ENCODE results near the gene VWC2. TPM values are rescaled to one million over a fixed set of nuclear protein-coding genes. Genes with fewer than 3 reads are reported as not detected.

Gene VWC2
- total RNA-seq, 1 experiment from 2014 or later: not detected

DNA sequence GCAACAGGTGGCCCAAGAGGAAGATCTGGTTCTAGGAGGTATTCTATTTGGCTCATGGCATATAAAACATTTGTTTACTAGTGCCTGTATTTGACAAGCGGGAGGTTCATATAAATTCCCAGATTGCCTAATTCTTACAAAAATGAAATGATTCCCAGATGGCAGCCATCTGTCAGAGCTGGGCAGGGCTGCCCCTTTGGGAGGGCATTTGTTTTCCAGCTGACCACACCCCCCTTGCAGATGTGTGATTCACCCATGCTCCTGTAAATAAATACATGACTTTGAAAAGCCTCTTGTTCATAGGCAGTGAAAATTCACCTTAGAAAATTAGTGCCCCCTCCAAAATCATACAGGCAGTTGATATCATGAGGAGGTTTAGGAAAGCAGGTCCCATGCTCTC lies 8.6 kb downstream of the VWC2 start:
- no peak for DNase-seq (ENCODE audit: low read depth)

GRCh38 chr7:49783446-49783845 lies 10.0 kb downstream of the VWC2 start:
- DNase-seq (ENCODE audit: low read depth): no peak

GRCh38 chr7:49787980-49788379 lies 14.5 kb downstream of the VWC2 start:
- no peak for DNase-seq (ENCODE audit: low read depth)

- DNase-seq (ENCODE audit: low read depth): no peak
These were observed 15.1 kb downstream of the VWC2 start for GRCh38 chr7:49788455-49789059.

DNA sequence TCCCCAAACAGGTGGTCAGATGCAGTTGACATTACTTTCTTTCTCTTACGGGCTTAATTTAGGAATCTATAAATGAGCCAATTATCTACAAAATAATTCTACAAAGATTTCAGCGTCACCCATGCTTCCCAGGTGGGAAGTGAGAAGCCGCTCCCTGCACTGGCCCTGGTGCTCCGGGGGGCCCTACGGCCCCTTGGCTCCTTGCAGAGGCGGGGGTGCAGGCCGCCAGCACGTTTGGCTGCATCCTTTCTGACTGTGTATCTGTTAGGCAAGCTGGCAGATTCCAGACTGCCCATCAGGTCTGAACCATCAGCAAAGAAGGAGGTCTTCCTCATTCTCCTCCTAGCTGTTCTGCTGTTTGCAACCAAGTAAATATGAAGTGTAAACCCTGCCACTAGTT lies 16.3 kb downstream of the VWC2 start:
- DNase-seq (ENCODE audit: low read depth): no peak

DNA sequence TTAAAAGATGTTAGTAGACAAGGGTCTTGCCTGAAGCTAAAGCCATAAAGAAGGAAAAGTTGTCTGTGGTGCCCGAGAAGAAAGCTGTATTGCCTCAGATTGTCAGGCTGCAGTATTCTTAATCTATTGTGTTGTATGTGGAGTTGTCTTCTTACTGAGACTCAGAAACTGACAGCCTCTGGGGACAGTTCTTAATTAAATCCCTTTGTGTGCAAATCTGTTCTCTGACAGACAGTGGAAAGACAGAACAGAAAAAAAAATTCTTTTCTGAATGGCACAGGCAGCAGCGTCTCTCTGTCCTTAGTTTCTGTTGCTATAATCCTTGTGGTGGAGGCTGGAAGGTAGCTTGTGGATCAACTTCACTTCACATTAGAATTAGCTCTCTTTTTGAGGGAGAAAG lies 16.8 kb downstream of the VWC2 start:
- no peak for DNase-seq (ENCODE audit: low read depth)

DNA sequence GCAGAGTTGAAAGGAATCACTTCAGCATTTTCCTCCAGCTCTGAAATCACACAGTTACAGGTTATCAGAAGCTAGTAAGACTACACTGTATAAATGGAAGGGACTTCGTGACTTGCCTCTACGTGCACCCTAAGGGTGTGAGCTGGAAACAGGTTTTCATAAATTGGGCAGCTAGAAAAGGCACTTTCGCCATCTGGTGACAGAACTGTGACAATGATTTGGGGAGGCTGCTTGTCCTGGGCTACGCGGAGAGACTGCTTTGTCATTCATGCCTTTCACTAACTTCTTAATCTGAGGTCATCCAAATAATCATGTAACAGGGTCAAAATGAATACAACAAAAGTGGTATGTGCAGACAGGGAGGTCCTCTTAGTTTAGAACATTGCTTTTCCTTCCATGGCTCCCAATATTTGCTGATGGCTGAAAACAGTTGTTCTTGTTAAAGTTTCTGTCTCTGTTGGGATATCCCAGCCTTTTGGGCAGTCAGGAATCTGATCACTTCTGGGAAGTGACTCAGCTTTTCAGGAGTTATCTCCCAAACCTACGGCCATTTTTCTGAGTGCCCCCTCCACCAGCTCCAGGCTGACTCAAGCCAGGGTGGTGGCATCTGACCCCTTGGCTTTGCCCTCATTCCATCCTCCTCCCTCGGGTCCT lies 17.8 kb downstream of the VWC2 start:
- DNase-seq (ENCODE audit: low read depth): no peak

GRCh38 chr7:49797987-49798660 lies 24.7 kb downstream of the VWC2 start:
- DNase-seq (ENCODE audit: low read depth): no peak

GRCh38 chr7:49800031-49800430 lies 26.6 kb downstream of the VWC2 start:
- DNase-seq (ENCODE audit: low read depth): no peak

DNA sequence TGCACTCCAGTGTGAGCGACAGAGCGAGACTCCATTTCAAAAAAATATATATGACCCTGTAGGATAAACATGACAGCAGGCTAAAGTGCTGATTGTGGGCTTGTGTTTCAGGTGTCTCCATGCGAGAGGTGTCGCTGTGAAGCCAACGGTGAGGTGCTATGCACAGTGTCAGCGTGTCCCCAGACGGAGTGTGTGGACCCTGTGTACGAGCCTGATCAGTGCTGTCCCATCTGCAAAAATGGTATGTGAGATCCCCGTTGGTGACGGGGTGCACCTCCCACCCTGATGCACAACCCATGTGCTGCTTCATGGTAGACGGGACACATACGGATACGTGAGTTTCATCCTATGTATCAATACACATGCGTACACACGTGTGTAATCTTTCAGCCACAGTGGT lies 29.2 kb downstream of the VWC2 start:
- DNase-seq (ENCODE audit: low read depth): no peak

- no peak for DNase-seq (ENCODE audit: low read depth)
These were observed 30.4 kb downstream of the VWC2 start for GRCh38 chr7:49803812-49804211.

DNA sequence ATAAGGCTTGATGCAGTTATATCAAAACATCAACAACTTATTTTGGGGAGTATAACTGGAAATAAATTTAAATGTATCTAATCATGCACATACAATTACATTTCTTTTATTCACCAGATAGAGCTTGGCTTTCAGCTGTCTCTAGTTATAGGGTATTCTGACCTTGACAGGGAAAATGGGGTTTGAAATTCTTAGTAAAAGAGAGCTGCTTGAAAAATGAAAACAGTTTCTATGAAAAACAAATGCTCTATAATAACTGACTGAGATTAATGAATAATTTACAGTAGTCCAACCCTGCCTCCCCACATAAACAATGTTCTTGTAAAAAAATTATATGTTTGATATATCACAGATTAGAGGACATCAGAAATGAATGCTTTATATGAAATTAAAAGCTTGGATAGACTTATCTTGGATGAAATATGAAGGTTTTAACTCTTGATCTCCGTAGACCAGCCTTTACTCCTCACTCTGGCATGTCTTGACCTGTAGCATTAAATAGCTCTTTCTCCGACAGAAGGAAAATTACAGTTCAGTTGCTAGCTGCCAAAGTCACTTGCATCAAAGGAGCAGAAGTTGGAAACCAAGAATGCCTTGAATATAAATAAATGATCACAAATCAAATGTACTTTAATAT lies 32.1 kb downstream of the VWC2 start:
- no peak for DNase-seq (ENCODE audit: low read depth)

GRCh38 chr7:49812534-49812933 lies 39.1 kb downstream of the VWC2 start:
- DNase-seq (ENCODE audit: low read depth): no peak

GRCh38 chr7:49817279-49817678 lies 43.8 kb downstream of the VWC2 start:
- no peak for DNase-seq (ENCODE audit: low read depth)

- DNase-seq (ENCODE audit: low read depth): no peak
These were observed 47.7 kb downstream of the VWC2 start for GRCh38 chr7:49821181-49821580.

- DNase-seq (ENCODE audit: low read depth): no peak
These were observed 49.4 kb downstream of the VWC2 start for GRCh38 chr7:49822856-49823255.

- no peak for DNase-seq (ENCODE audit: low read depth)
These were observed 50.1 kb downstream of the VWC2 start for GRCh38 chr7:49823566-49823965.

GRCh38 chr7:49839863-49840645 lies 66.6 kb downstream of the VWC2 start:
- no peak for DNase-seq (ENCODE audit: low read depth)

GRCh38 chr7:49840751-49841405 lies 67.4 kb downstream of the VWC2 start:
- DNase-seq (ENCODE audit: low read depth): no peak

- no peak for DNase-seq (ENCODE audit: low read depth)
These were observed 72.2 kb downstream of the VWC2 start for GRCh38 chr7:49845626-49846025.

GRCh38 chr7:49848211-49848841 lies 74.9 kb downstream of the VWC2 start:
- no peak for DNase-seq (ENCODE audit: low read depth)
